Mesenchymal stem cell (in vitro differentiated cells and primary cell): ENCODE data around the gene TMEM267.
"Not testable (repeated sequence)": the region's sequence is repeated elsewhere in the genome, so short reads cannot be mapped to it uniquely, and the experiment has no call there.

Source experiments
- DNase-seq: peaks from one replicate; pipeline ENCODE4 v3.0.0-alpha.2; 2013
- H2AFZ ChIP-seq: one replicate; pipeline ENCODE4 v1.6.1; 2013; ENCODE audit warnings: low read depth, mild to moderate bottlenecking, control low read depth, inconsistent platforms, low read length, moderate library complexity
- H2AK5ac ChIP-seq: 2 replicates; pipeline ENCODE4 v1.6.1; 2013; ENCODE audit warnings: low read length, moderate library complexity, mild to moderate bottlenecking, inconsistent platforms; ENCODE audit not compliant: severe bottlenecking
- H2BK120ac ChIP-seq: one replicate; pipeline ENCODE4 v1.6.1; 2013; ENCODE audit warnings: low read depth, mild to moderate bottlenecking, inconsistent platforms, low read length, moderate library complexity
- H2BK12ac ChIP-seq, 2 experiments: one replicate each; pipeline ENCODE4 v1.6.1; 2013; ENCODE audit warnings: inconsistent platforms in 2 of 2, low read length in 2 of 2, mild to moderate bottlenecking in 2 of 2, moderate library complexity in 2 of 2, control low read depth in 1 of 2
- H2BK15ac ChIP-seq: one replicate; pipeline ENCODE4 v1.6.1; 2013; ENCODE audit warnings: mild to moderate bottlenecking, low read depth, inconsistent platforms; ENCODE audit not compliant: poor library complexity, severe bottlenecking
- H2BK5ac ChIP-seq: 2 replicates; pipeline ENCODE4 v1.6.1; 2013; ENCODE audit warnings: low read depth, mild to moderate bottlenecking, low read length, control low read depth, inconsistent platforms; ENCODE audit not compliant: poor library complexity, severe bottlenecking
- H3K14ac ChIP-seq, 2 experiments: one replicate each; pipeline ENCODE4 v1.6.1; 2013; ENCODE audit warnings: inconsistent platforms in 2 of 2, low read length in 2 of 2, control low read depth in 1 of 2, mild to moderate bottlenecking in 1 of 2, moderate library complexity in 1 of 2
- H3K18ac ChIP-seq, 2 experiments: one replicate each; pipeline ENCODE4 v1.6.1; 2013; ENCODE audit warnings: inconsistent platforms in 2 of 2, low read length in 2 of 2, control low read depth in 1 of 2, low read depth in 1 of 2, mild to moderate bottlenecking in 1 of 2
- H3K23ac ChIP-seq, 2 experiments: one replicate each; pipeline ENCODE4 v1.6.1; 2013; ENCODE audit warnings: inconsistent platforms in 2 of 2, low read length in 2 of 2, mild to moderate bottlenecking in 2 of 2, moderate library complexity in 2 of 2, control low read depth in 1 of 2
- H3K27ac ChIP-seq: 2 replicates; pipeline ENCODE4 v1.5.1; 2013; ENCODE audit warnings: mild to moderate bottlenecking, moderate library complexity, low read length, control low read depth, inconsistent platforms; ENCODE audit not compliant: poor library complexity, severe bottlenecking
- H3K27me3 ChIP-seq, 2 experiments: 2 replicates each; pipeline versions ENCODE4 v1.6.1 to v1.7.0; 2013; ENCODE audit warnings: low read length in 2 of 2, mild to moderate bottlenecking in 2 of 2, moderate library complexity in 2 of 2, control low read depth in 1 of 2, inconsistent platforms in 1 of 2; ENCODE audit not compliant: control insufficient read depth in 1 of 2, insufficient read depth in 1 of 2
- H3K36me3 ChIP-seq, 2 experiments: 2 replicates each; pipeline versions ENCODE4 v1.6.1 to v1.7.0; 2013; ENCODE audit warnings: low read length in 2 of 2, control low read depth in 1 of 2, inconsistent platforms in 1 of 2, low read depth in 1 of 2, mild to moderate bottlenecking in 1 of 2; ENCODE audit not compliant: insufficient read depth in 2 of 2, control insufficient read depth in 1 of 2
- H3K4ac ChIP-seq, 2 experiments: one replicate each; pipeline ENCODE4 v1.6.1; 2013; ENCODE audit warnings: inconsistent platforms in 2 of 2, low read length in 2 of 2, mild to moderate bottlenecking in 2 of 2, moderate library complexity in 2 of 2, control low read depth in 1 of 2, low read depth in 1 of 2
- H3K4me1 ChIP-seq: 2 replicates; pipeline ENCODE4 v1.6.1; 2013; ENCODE audit warnings: low read depth, low read length, control low read depth; ENCODE audit not compliant: control insufficient read depth, insufficient read depth
- H3K4me2 ChIP-seq: 2 replicates; pipeline ENCODE4 v1.6.1; 2013; ENCODE audit warnings: low read length, mild to moderate bottlenecking, inconsistent platforms; ENCODE audit not compliant: poor library complexity, severe bottlenecking
- H3K4me3 ChIP-seq, 2 experiments: 2 replicates each; pipeline versions ENCODE4 v1.5.1 to v1.7.0; 2013; ENCODE audit warnings: low read length in 2 of 2, mild to moderate bottlenecking in 2 of 2, control low read depth in 1 of 2, low read depth in 1 of 2; ENCODE audit not compliant: insufficient read depth in 1 of 2
- H3K79me1 ChIP-seq: replicated peaks from 2 replicates; pipeline ENCODE4 v1.6.1; 2013; ENCODE audit warnings: mild to moderate bottlenecking, control low read depth, low read length, inconsistent platforms; ENCODE audit not compliant: poor library complexity, severe bottlenecking
- H3K9ac ChIP-seq: 2 replicates; pipeline ENCODE4 v1.7.0; 2013; ENCODE audit warnings: mild to moderate bottlenecking, low read length, moderate library complexity
- H3K9me3 ChIP-seq: 2 replicates; pipeline ENCODE4 v1.7.0; 2013; ENCODE audit warnings: mild to moderate bottlenecking, low read length; ENCODE audit not compliant: control insufficient read depth
- H4K8ac ChIP-seq: one replicate; pipeline ENCODE4 v1.6.1; 2013; ENCODE audit warnings: inconsistent platforms, mild to moderate bottlenecking, low read length, moderate library complexity
- H4K91ac ChIP-seq: one replicate; pipeline ENCODE4 v1.6.1; 2013; ENCODE audit warnings: mild to moderate bottlenecking, low read length, inconsistent platforms
- WGBS: methylation state at CpG from one replicate; pipeline ENCODE4 v1.1.7; 2013; ENCODE audit warnings: mixed read lengths; 5-methylcytosine and 5-hydroxymethylcytosine counted together

The TMEM267 gene

GRCh38 chr5:43410414-43410813, 73.3 kb downstream of the TMEM267 start:
- Histone ChIP-seq H2BK120ac (no peak overlapping the region), H2BK15ac (no peak overlapping the region), H2AK5ac (no peak overlapping the region), H3K9me3 (no peaks in the 10 kb centered on the region), H3K36me3 (no peaks in the 10 kb centered on the region), H2AFZ (no peak overlapping the region), H4K91ac (no peak overlapping the region), H3K18ac (no peak overlapping the region), H3K4me1 (peaks cover 2% of the 10 kb centered on the region), H2BK5ac (no peak overlapping the region), H3K14ac (no peak overlapping the region), H3K4me2 (no peak overlapping the region), H3K23ac (no peak overlapping the region), H3K4me3 (no peak overlapping the region), H4K8ac (no peak overlapping the region), H3K4ac (no peak overlapping the region), H3K27me3 (no peaks in the 10 kb centered on the region), H3K79me1 (no peaks in the 10 kb centered on the region), H3K9ac (no peak overlapping the region), H2BK12ac (no peak overlapping the region), H3K27ac (no peak overlapping the region)
- WGBS, result 100% methylated on average over 3 of the region's 7 CpGs
- no peak for DNase-seq

DNA sequence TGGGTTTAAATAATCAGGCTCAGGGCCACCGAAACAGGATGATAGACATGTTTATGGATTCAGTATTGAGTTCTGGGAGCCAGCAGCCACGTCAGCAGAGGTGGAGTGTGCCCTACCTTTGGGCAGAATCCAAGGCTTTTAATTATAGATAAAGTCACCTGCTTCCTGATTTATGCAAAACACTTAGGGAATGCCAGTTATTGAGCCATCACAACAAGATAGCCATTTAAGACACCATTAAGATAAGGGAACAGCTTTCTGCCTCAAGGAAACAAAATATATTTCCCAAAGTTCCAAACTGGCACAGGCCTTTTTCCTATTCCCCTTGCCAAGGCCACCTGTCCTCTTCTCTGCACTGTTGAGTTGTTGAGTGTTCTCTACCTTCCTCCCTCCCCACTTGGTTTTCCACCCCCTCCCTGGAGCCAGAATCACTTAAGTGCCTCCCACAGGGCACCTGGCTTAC, 73.8 kb downstream of the TMEM267 start:
- no peak overlapping the region for H3K4ac ChIP-seq
- no peak overlapping the region for H3K23ac ChIP-seq
- peaks cover 2% of the 10 kb centered on the region for H3K4me1 ChIP-seq
- H2AFZ ChIP-seq, result no peak overlapping the region
- no peak overlapping the region for H3K14ac ChIP-seq
- H2BK120ac ChIP-seq, result no peak overlapping the region
- no peak overlapping the region for H2BK15ac ChIP-seq
- H3K9me3 ChIP-seq, result no peaks in the 10 kb centered on the region
- H4K91ac ChIP-seq, result no peak overlapping the region
- H2AK5ac ChIP-seq, result no peak overlapping the region
- 55% methylated on average over 2 of the region's 2 CpGs for WGBS
- H3K18ac ChIP-seq, result no peak overlapping the region
- no peak overlapping the region for H3K4me3 ChIP-seq
- no peaks in the 10 kb centered on the region for H3K79me1 ChIP-seq
- no peak overlapping the region for H3K9ac ChIP-seq
- no peak for DNase-seq
- no peak overlapping the region for H2BK5ac ChIP-seq
- H3K36me3 ChIP-seq, result no peaks in the 10 kb centered on the region
- H4K8ac ChIP-seq, result no peak overlapping the region
- H2BK12ac ChIP-seq, result no peak overlapping the region
- H3K4me2 ChIP-seq, result no peak overlapping the region
- H3K27me3 ChIP-seq, result no peaks in the 10 kb centered on the region
- no peak overlapping the region for H3K27ac ChIP-seq

GRCh38 chr5:43402524-43403066, 81.1 kb downstream of the TMEM267 start:
- not testable (repeated sequence) for H3K18ac ChIP-seq, H3K36me3 ChIP-seq, DNase-seq, H4K8ac ChIP-seq, H3K4ac ChIP-seq, H2AK5ac ChIP-seq, H3K14ac ChIP-seq, H3K4me3 ChIP-seq, H3K4me2 ChIP-seq, H2BK5ac ChIP-seq, H2BK120ac ChIP-seq, H3K9me3 ChIP-seq, H2AFZ ChIP-seq, H2BK12ac ChIP-seq, H3K79me1 ChIP-seq, H3K9ac ChIP-seq, H3K4me1 ChIP-seq, H4K91ac ChIP-seq, H2BK15ac ChIP-seq, H3K23ac ChIP-seq, H3K27ac ChIP-seq
- 89% methylated on average over 16 of the region's 16 CpGs for WGBS
- H3K27me3 ChIP-seq, result peaks cover 0 to 12% of the 10 kb centered on the region in 2 experiments

- H4K8ac ChIP-seq, result no peak overlapping the region
- H3K27me3 ChIP-seq, result peaks cover 0 to 12% of the 10 kb centered on the region in 2 experiments
- no peak overlapping the region for H2BK15ac ChIP-seq
- no peak overlapping the region for H2BK120ac ChIP-seq
- H4K91ac ChIP-seq, result no peak overlapping the region
- H3K14ac ChIP-seq, result no peak overlapping the region
- H3K4ac ChIP-seq, result no peak overlapping the region
- H2AK5ac ChIP-seq, result no peak overlapping the region
- H3K36me3 ChIP-seq, result no peaks in the 10 kb centered on the region
- H3K18ac ChIP-seq, result no peak overlapping the region
- no peak overlapping the region for H2AFZ ChIP-seq
- DNase-seq, result peak; percentile 28
- no peak overlapping the region for H2BK5ac ChIP-seq
- no peaks in the 10 kb centered on the region for H3K79me1 ChIP-seq
- H3K9ac ChIP-seq, result no peak overlapping the region
- H2BK12ac ChIP-seq, result no peak overlapping the region
- no peaks in the 10 kb centered on the region for H3K4me1 ChIP-seq
- no peaks in the 10 kb centered on the region for H3K9me3 ChIP-seq
- WGBS, result 72% methylated on average over 1 of the region's 1 CpG
- no peak overlapping the region for H3K23ac ChIP-seq
- no peak overlapping the region for H3K4me2 ChIP-seq
- no peak overlapping the region for H3K4me3 ChIP-seq
- H3K27ac ChIP-seq, result no peak overlapping the region
Observed at GRCh38 chr5:43401827-43402226, 81.8 kb downstream of the TMEM267 start.
